Transverse colon (tissue), 4 donors: ENCODE results near the gene CES2. TPM values are rescaled to one million over a fixed set of nuclear protein-coding genes. Genes with fewer than 3 reads are reported as not detected.

ENCODE experiments used
- DNase-seq: peaks from one replicate; pipeline ENCODE4 v3.0.0-alpha.2; 2019
- H3K27ac ChIP-seq, 4 donors: fragments of 200-600 bp; sonication (generic); 2 replicates each; pipeline ENCODE4 v1.5.1; 2016 to 2018; ENCODE audit warnings: inconsistent platforms in 4 of 4
- H3K27me3 ChIP-seq: fragments of 200-600 bp; sonication (generic); 2 replicates; pipeline ENCODE4 v1.5.1; 2017; ENCODE audit warnings: inconsistent platforms
- H3K36me3 ChIP-seq, 4 donors: fragments of 200-600 bp; sonication (generic); 2 replicates each; pipeline ENCODE4 v1.5.1; 2017 to 2019; ENCODE audit warnings: inconsistent platforms in 4 of 4
- H3K4me1 ChIP-seq, 4 donors: fragments of 200-600 bp; sonication (generic); 2 replicates each; pipeline ENCODE4 v1.5.1; 2017 to 2020; ENCODE audit warnings: inconsistent platforms in 4 of 4
- H3K4me3 ChIP-seq, 4 donors: fragments of 200-600 bp; sonication (generic); 1 replicate in 1 of 4; 2 replicates in 3 of 4; pipeline versions ENCODE4 v1.5.1 to v1.6.1; 2017 to 2019; ENCODE audit warnings: inconsistent platforms in 4 of 4
- H3K9me3 ChIP-seq, 2 donors: fragments of 200-600 bp; sonication (generic); 2 replicates each; pipeline ENCODE4 v1.5.1; 2017 to 2019; ENCODE audit warnings: inconsistent platforms in 2 of 2
- EP300 ChIP-seq: sonication (generic); formaldehyde crosslinking; IDR thresholded peaks from one replicate; pipeline ENCODE4 v1.6.1; 2017; ENCODE audit warnings: antibody characterized with exemption, low read depth
- POLR2A ChIP-seq: fragments of 450-650 bp; IDR thresholded peaks from one replicate; pipeline ENCODE4 v1.6.1; 2016; ENCODE audit warnings: antibody characterized with exemption, mild to moderate bottlenecking, moderate library complexity
- POLR2AphosphoS5 ChIP-seq, 3 donors: sonication (generic); formaldehyde crosslinking; IDR thresholded peaks; one replicate each; pipeline ENCODE4 v1.6.1; 2016; ENCODE audit warnings: antibody characterized with exemption in 3 of 3
- WGBS, 2 donors: methylation state at CpG; one replicate each; pipeline ENCODE4 v1.1.5; 2018; ENCODE audit warnings: low coverage in 1 of 2; 5-methylcytosine and 5-hydroxymethylcytosine counted together
- in situ Hi-C, 4 donors: fragments of 200-750 bp; cut with MboI; loops; one replicate each; pipeline versions ENCODE4 v1.15.0 to v1.15.1; 2017; ENCODE audit warnings: low sequenced_read_pairs in 3 of 4, low pct_ligation_motif_present in 1 of 4, low pct_unique_long_range_greater_than_20kb in 1 of 4
- intact Hi-C: fragments of 100-400 bp; cut with DNase I; formaldehyde crosslinking; loops from one replicate; pipeline ENCODE4 v1.15.1; 2023; ENCODE audit warnings: low total_unique reads
- total RNA-seq, 4 donors: library from RNA; depleted of rRNA; stranded (reverse); fragments of >200 nt; gene quantifications; one replicate each; pipeline ENCODE4 v1.1.0, GENCODE V29; 2016
- TF ChIP-seq, protein P1 (sequence below), 5 experiments: fragments of 200-600 bp in 3 of 5; fragments of 450-650 bp in 2 of 5; sonication (generic) in 3 of 5; IDR thresholded peaks; 1 replicate in 2 of 5; 2 replicates in 3 of 5; pipeline ENCODE4 v1.5.1; 2016 to 2017; ENCODE audit warnings: antibody characterized with exemption in 5 of 5, inconsistent platforms in 3 of 5, mild to moderate bottlenecking in 2 of 5, moderate library complexity in 1 of 5

CES2 gene
- total RNA-seq, 4 donors from 2014 or later: 462 to 1,338 (median 921) TPM

DNA sequence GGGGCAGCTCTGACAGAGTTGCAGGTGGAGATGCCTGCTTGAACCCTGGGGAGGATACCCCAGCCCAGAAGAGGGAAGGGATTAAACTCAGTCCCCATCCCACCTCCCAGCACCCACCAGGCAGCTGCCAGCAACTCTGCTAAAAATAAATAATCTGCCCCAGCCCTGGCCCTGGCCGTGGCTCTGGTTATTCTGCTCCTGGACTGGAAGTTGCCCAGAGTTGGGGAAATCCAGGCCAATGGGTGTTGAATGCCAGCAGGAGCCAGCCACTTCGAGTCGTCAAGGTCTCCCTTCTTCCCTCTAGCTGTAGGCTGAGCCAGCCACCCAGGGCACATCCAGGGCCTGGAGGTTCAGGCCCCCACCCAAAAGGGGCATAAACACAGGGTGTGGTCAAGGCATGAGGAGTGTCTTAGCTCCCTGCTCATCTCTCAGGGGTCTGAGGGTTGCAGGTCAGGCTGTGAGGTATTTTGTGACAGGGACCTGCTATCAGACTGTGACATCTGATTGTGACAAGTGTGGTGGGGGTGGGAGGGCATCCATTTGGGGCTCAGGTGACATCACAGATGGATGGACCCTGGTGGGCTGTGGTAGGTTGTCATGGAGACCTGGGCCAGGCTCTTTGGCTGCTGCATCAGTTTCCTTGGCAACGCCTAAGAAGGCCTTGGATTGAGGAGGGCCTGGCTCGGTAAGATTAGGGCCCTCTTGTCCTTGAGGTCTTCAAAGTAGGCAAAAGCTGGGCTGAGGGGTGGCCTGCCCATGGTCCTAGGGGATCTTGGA is 9.0 kb upstream of the CES2 start:
- no peak for DNase-seq
- in situ Hi-C loops (no loop called here), intact Hi-C loops (no loop called here)
- H3K4me3 ChIP-seq: no peak overlapping the region
- TF ChIP-seq EP300: no peak
- TF ChIP-seq POLR2A: no peak
- TF ChIP-seq, protein P1, sequence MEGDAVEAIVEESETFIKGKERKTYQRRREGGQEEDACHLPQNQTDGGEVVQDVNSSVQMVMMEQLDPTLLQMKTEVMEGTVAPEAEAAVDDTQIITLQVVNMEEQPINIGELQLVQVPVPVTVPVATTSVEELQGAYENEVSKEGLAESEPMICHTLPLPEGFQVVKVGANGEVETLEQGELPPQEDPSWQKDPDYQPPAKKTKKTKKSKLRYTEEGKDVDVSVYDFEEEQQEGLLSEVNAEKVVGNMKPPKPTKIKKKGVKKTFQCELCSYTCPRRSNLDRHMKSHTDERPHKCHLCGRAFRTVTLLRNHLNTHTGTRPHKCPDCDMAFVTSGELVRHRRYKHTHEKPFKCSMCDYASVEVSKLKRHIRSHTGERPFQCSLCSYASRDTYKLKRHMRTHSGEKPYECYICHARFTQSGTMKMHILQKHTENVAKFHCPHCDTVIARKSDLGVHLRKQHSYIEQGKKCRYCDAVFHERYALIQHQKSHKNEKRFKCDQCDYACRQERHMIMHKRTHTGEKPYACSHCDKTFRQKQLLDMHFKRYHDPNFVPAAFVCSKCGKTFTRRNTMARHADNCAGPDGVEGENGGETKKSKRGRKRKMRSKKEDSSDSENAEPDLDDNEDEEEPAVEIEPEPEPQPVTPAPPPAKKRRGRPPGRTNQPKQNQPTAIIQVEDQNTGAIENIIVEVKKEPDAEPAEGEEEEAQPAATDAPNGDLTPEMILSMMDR (IDR thresholded peaks at IDR 0.05): no peak
- TF ChIP-seq POLR2AphosphoS5 (IDR thresholded peaks at IDR 0.05): no peak
- H3K27ac ChIP-seq: peak overlapping the region; percentile 59 to 84 (median 76)
- peaks cover 4 to 38% (median 26%) of the 10 kb centered on the region in 4 donors for H3K4me1 ChIP-seq
- H3K9me3 ChIP-seq: no peaks in the 10 kb centered on the region
- 59% methylated on average over 5 of the region's 5 CpGs; no CpG with 5 or more reads in 1 of the 2 donors for WGBS, 2 donors
- H3K36me3 ChIP-seq: no peaks in the 10 kb centered on the region
- peaks cover 16% of the 10 kb centered on the region for H3K27me3 ChIP-seq

DNA sequence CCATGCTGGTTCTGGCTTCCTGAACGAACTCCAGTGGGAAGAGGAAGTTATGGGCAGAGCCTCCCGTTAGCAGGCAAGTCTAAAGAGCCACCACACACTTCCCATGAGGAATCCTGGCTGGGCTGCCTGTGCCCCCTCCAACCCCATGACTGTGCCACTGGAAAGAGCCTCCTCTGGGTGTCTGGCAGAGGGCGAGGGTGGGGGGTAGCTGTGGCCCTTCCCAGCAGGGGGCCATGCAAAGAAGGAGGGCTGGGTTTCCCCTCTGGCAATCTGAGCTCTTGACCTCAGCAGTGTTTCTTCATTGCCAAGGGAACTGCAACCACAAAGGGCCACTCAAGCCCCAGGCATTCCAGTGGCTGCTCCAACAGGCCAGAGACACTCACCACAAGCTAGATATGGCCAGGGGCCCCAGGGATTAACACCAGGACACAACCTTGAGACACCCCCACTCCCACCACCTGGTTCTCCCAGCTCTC is 8.3 kb upstream of the CES2 start:
- H3K27me3 ChIP-seq: peaks cover 16% of the 10 kb centered on the region
- peak overlapping the region; percentile 59 to 84 (median 76) for H3K27ac ChIP-seq
- in situ Hi-C loops (no loop called here), intact Hi-C loops (no loop called here)
- DNase-seq: no peak
- H3K4me3 ChIP-seq: no peak overlapping the region
- H3K9me3 ChIP-seq: no peaks in the 10 kb centered on the region
- peaks cover 0 to 32% (median 22%) of the 10 kb centered on the region in 4 donors for H3K4me1 ChIP-seq
- no peaks in the 10 kb centered on the region for H3K36me3 ChIP-seq
- WGBS, 2 donors: 54% methylated on average over 3 of the region's 3 CpGs; no CpG with 5 or more reads in 1 of the 2 donors
- TF ChIP-seq, protein P1 (IDR thresholded peaks at IDR 0.05): no peak
- TF ChIP-seq POLR2AphosphoS5 (IDR thresholded peaks at IDR 0.05) (no peak), POLR2A (no peak), EP300 (no peak)

DNA sequence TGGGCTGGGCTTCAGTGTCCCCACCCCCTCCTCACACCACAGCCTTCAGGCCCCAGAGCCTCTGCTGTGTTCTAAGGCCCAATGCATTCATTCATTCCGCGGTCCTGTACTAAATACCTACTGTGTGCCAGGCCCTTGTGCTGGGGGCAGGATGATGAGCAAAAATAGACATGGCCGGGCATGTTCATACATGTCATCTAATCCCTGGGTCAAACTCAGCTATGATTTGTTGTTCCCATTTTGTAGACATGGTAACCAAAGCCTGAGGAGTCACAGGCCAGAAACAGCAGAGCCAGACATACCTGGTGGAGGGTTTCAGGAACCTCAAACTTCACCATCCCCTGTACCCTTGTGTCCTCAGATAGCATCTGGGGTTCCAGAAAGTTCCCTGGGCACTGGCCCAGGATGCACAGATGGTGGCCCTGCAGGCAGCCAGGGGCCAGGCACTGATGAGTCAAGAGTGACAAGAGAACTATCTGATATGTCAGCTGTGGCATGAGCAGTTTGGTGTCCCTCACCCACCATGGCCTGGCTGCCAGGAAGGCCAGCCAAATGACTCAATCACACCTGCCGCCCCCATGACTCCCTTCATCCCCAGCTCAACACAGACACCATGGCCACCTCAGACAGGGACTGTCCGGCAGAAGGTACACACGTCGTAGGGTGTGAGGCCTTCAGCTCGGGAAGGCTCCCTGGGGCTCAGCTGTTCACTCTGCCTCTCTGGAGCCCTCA is 7.2 kb upstream of the CES2 start:
- Histone ChIP-seq H3K9me3 (no peaks in the 10 kb centered on the region), H3K4me1 (peaks cover 4 to 36% (median 28%) of the 10 kb centered on the region in 4 donors), H3K27me3 (peaks cover 16% of the 10 kb centered on the region), H3K27ac (no peak overlapping the region), H3K4me3 (no peak overlapping the region), H3K36me3 (no peaks in the 10 kb centered on the region)
- no peak for DNase-seq
- 92% methylated on average over 8 of the region's 8 CpGs; no CpG with 5 or more reads in 1 of the 2 donors for WGBS, 2 donors
- TF ChIP-seq EP300 (no peak), POLR2A (no peak), POLR2AphosphoS5 (IDR thresholded peaks at IDR 0.05) (no peak)
- TF ChIP-seq, protein P1 (IDR thresholded peaks at IDR 0.05): no peak
- intact Hi-C loops (loop anchor here (2.0 kb wide), 1 partner anchor 33 kb away; no protein-coding TSS in a partner anchor), in situ Hi-C loops (no loop called here)

DNA sequence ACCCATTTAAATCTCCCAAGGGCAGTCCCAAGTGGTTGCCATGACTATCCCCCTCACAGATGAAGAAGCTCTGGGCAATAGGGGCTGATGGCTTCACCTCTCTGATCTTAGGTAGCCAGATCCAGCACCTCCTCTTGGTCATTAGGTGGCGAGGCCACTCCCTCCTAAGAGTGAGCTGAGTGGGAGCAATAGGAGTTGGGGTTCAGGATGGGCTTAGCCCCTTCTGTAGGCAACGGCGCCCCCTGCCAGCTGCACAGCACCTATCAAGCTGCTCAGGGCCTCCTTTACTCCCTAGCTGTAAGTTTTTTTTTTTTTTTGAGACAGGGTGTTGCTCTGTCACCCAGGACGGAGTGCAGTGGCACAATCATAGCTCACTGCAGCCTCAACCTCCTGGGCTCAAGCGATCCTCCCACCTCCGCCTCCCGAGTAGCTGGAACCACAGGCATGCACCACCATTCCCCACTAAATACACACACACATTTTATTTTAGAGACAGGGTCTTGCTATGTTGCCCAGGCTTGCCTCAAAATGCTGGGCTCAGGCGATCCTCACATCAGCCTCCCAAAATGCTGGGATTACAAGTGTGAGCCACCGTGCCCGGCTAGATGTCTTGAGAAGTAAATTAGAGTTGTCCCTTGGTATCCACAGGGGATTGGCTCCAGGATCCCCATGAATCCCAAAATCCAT is 6.5 kb upstream of the CES2 start:
- no peak overlapping the region for H3K4me3 ChIP-seq
- no peak overlapping the region for H3K27ac ChIP-seq
- intact Hi-C loops (loop anchor here (2.0 kb wide), 1 partner anchor 34 kb away; no protein-coding TSS in a partner anchor), in situ Hi-C loops (no loop called here)
- H3K27me3 ChIP-seq: peaks cover 16% of the 10 kb centered on the region
- no peaks in the 10 kb centered on the region for H3K36me3 ChIP-seq
- TF ChIP-seq, protein P1 (IDR thresholded peaks at IDR 0.05): peak in 4 of 5 experiments; percentile 22 to 46 (median 33)
- TF ChIP-seq POLR2A (no peak), POLR2AphosphoS5 (IDR thresholded peaks at IDR 0.05) (no peak)
- peaks cover 9 to 37% (median 29%) of the 10 kb centered on the region in 4 donors for H3K4me1 ChIP-seq
- DNase-seq: peak; percentile 49
- H3K9me3 ChIP-seq: no peaks in the 10 kb centered on the region
- 80% methylated on average over 10 of the region's 10 CpGs; no CpG with 5 or more reads in 1 of the 2 donors for WGBS, 2 donors
